HepG2 (cell line): ENCODE results near the gene BMERB1. TPM values are rescaled to one million over a fixed set of nuclear protein-coding genes. Genes with fewer than 3 reads are reported as not detected.

Source experiments
- ATAC-seq: fragments of 200-7000 bp; cut with Tn5 transposase; 3 replicates; pipeline ENCODE4 v1.9.1; 2020; ENCODE audit warnings: mild to moderate bottlenecking, moderate library complexity
- BruUV-seq: library from RNA; stranded (reverse); fragments of 400-500 nt; replicated peaks from 2 replicates; lab custom pipeline; 2021; lab: Mats Ljungman, UMichigan
- CTCF ChIA-PET: fragments of 300-600 bp; formaldehyde crosslinking; extraction: SDS; loops from one replicate; lab custom pipeline; 2021; ENCODE audit warnings: low total read pairs, inconsistent platforms, low intra/inter-chr PET ratio; lab: Yijun Ruan, JAX
- POLR2A ChIA-PET: fragments of 350-600 bp; sonication (Branson Sonifier 250); formaldehyde crosslinking; loops from one replicate; lab custom pipeline; 2020; ENCODE audit warnings: antibody characterized with exemption, inconsistent platforms; lab: Yijun Ruan, JAX
- DNase-seq: peaks from one replicate; pipeline ENCODE4 v3.0.0-alpha.2; 2015; ENCODE audit warnings: low spot score
- FAIRE-seq: peaks from 3 replicates; lab custom pipeline; 2011; peaks lifted over from hg19 to GRCh38; lab: Jason Lieb, UNC
- H2AFZ ChIP-seq: one replicate; pipeline ENCODE4 v1.6.1; 2011; ENCODE audit warnings: low read length, inconsistent platforms
- H3K27ac ChIP-seq: fragments of 300-600 bp; 3 replicates; pipeline ENCODE4 v1.8.0; 2011; ENCODE audit warnings: mixed run types, mild to moderate bottlenecking, mixed read lengths, low read length, inconsistent platforms; ENCODE audit not compliant: insufficient read depth; ENCODE audit errors: extremely low read length
- H3K27me3 ChIP-seq, 2 experiments: fragments of 200-600 bp in 1 of 2; 2 replicates in 1 of 2; 3 replicates in 1 of 2; pipeline versions ENCODE4 v1.6.0 to v1.8.0; 2011; ENCODE audit warnings: low read length in 2 of 2, mild to moderate bottlenecking in 2 of 2, moderate library complexity in 2 of 2, inconsistent platforms in 1 of 2; ENCODE audit not compliant: insufficient read depth in 2 of 2, control insufficient read depth in 1 of 2
- H3K36me3 ChIP-seq, 2 experiments: fragments of 200-600 bp in 1 of 2; replicated peaks in 1 of 2; 2 replicates in 1 of 2; 3 replicates in 1 of 2; pipeline versions ENCODE4 v1.5.1 to v1.8.0; 2011; ENCODE audit warnings: low read length in 2 of 2, inconsistent platforms in 1 of 2; ENCODE audit not compliant: insufficient read depth in 2 of 2, control insufficient read depth in 1 of 2
- H3K4me1 ChIP-seq: 2 replicates; pipeline ENCODE4 v1.5.1; 2012; ENCODE audit warnings: low read length, inconsistent platforms; ENCODE audit not compliant: insufficient read depth
- H3K4me2 ChIP-seq: 2 replicates; pipeline ENCODE4 v1.6.0; 2011; ENCODE audit warnings: low read depth, low read length, inconsistent platforms
- H3K4me3 ChIP-seq, 3 experiments: fragments of 200-600 bp in 1 of 3; sonication (generic), shearing (Covaris generic) in 1 of 3; replicated peaks in 1 of 3; 2 replicates each; pipeline ENCODE4 v1.5.1; 2011 to 2016; ENCODE audit warnings: low read length in 3 of 3, inconsistent platforms in 2 of 3, low read depth in 2 of 3, mild to moderate bottlenecking in 2 of 3, control low read depth in 1 of 3, mixed read lengths in 1 of 3; ENCODE audit not compliant: insufficient read depth in 1 of 3
- H3K79me2 ChIP-seq: one replicate; pipeline ENCODE4 v1.6.1; 2011; ENCODE audit warnings: low read length, inconsistent platforms; ENCODE audit not compliant: insufficient read depth
- H3K9ac ChIP-seq: 2 replicates; pipeline ENCODE4 v1.6.0; 2011; ENCODE audit warnings: mild to moderate bottlenecking, low read depth, low read length, inconsistent platforms; ENCODE audit not compliant: insufficient read depth
- H3K9me3 ChIP-seq: 2 replicates; pipeline ENCODE4 v1.5.1; 2012; ENCODE audit warnings: mild to moderate bottlenecking, low read length
- H4K20me1 ChIP-seq: 2 replicates; pipeline ENCODE4 v1.6.0; 2011; ENCODE audit warnings: inconsistent platforms, mild to moderate bottlenecking, low read length, moderate library complexity; ENCODE audit not compliant: insufficient read depth
- HCFC1 ChIP-seq: fragments of 150-350 bp; IDR thresholded peaks from 2 replicates; pipeline ENCODE4 v1.6.1; 2014; ENCODE audit warnings: low read depth, low read length
- KMT2A ChIP-seq: sonication (generic); formaldehyde crosslinking; IDR thresholded peaks from 2 replicates; pipeline ENCODE4 v1.4.0; 2020; ENCODE audit warnings: missing genetic modification reagents
- NBN ChIP-seq: fragments of 450-650 bp; conservative IDR thresholded peaks from 2 replicates; pipeline ENCODE4 v1.6.1; 2017
- PBX2 ChIP-seq: IDR thresholded peaks from 2 replicates; pipeline ENCODE4 v1.6.1; 2016; ENCODE audit warnings: control low read depth
- RAD51 ChIP-seq: fragments of 450-650 bp; IDR thresholded peaks from 2 replicates; pipeline ENCODE4 v1.6.1; 2016; ENCODE audit warnings: borderline replicate concordance
- RCOR2 ChIP-seq: IDR thresholded peaks from 2 replicates; pipeline ENCODE4 v1.6.1; 2016; ENCODE audit warnings: missing biosample characterization, missing genetic modification reagents
- RNF2 ChIP-seq: fragments of 450-650 bp; conservative IDR thresholded peaks from 2 replicates; pipeline ENCODE4 v1.6.1; 2016; ENCODE audit warnings: low read depth
- SNAPC4 ChIP-seq: sonication (generic); formaldehyde crosslinking; IDR thresholded peaks from 2 replicates; pipeline ENCODE4 v1.4.0; 2020; ENCODE audit warnings: mild to moderate bottlenecking, missing genetic modification reagents
- SP2 ChIP-seq: sonication (generic); formaldehyde crosslinking; IDR thresholded peaks from 2 replicates; pipeline ENCODE4 v1.5.1; 2020; ENCODE audit warnings: mild to moderate bottlenecking, missing genetic modification reagents
- SP4 ChIP-seq: sonication (generic); formaldehyde crosslinking; IDR thresholded peaks from 2 replicates; pipeline ENCODE4 v1.8.1; 2023; ENCODE audit warnings: mild to moderate bottlenecking, missing genetic modification reagents
- SRSF9 ChIP-seq: fragments of 200-400 bp; formaldehyde crosslinking; IDR thresholded peaks from 2 replicates; pipeline ENCODE4 v1.6.1; 2018; ENCODE audit warnings: borderline replicate concordance, mild to moderate bottlenecking, low read depth, low read length; ENCODE audit not compliant: insufficient read depth, poor library complexity, severe bottlenecking
- ZBTB33 ChIP-seq: sonication (generic); formaldehyde crosslinking; IDR thresholded peaks from 2 replicates; pipeline ENCODE4 v1.4.0; 2020; ENCODE audit warnings: missing genetic modification reagents
- ZMYM3 ChIP-seq: sonication (generic); formaldehyde crosslinking; IDR thresholded peaks from 2 replicates; pipeline ENCODE4 v1.5.1; 2020; ENCODE audit warnings: mild to moderate bottlenecking, missing genetic modification reagents
- ZNF207 ChIP-seq: fragments of 450-650 bp; IDR thresholded peaks from 2 replicates; pipeline ENCODE4 v1.6.1; 2016; ENCODE audit warnings: antibody characterized with exemption, borderline replicate concordance
- ZNF234 ChIP-seq: sonication (generic); formaldehyde crosslinking; conservative IDR thresholded peaks from 2 replicates; pipeline ENCODE4 v1.5.1; 2020; ENCODE audit warnings: mild to moderate bottlenecking, missing genetic modification reagents
- ZNF263 ChIP-seq: sonication (generic); formaldehyde crosslinking; IDR thresholded peaks from 2 replicates; pipeline ENCODE4 v1.4.0; 2020; ENCODE audit warnings: missing genetic modification reagents
- ZNF460 ChIP-seq: sonication (generic); formaldehyde crosslinking; IDR thresholded peaks from 2 replicates; pipeline ENCODE4 v1.5.1; 2020; ENCODE audit warnings: missing genetic modification reagents, mild to moderate bottlenecking, borderline replicate concordance
- ZNF629 ChIP-seq: sonication (generic); formaldehyde crosslinking; conservative IDR thresholded peaks from 2 replicates; pipeline ENCODE4 v1.5.0; 2020; ENCODE audit warnings: missing genetic modification reagents
- ZNF703 ChIP-seq: sonication (generic); formaldehyde crosslinking; IDR thresholded peaks from 2 replicates; pipeline ENCODE4 v1.5.1; 2020; ENCODE audit warnings: missing genetic modification reagents, mild to moderate bottlenecking, moderate library complexity, borderline replicate concordance
- ZNF790 ChIP-seq: sonication (generic); formaldehyde crosslinking; IDR thresholded peaks from 2 replicates; pipeline ENCODE4 v1.8.0; 2022; ENCODE audit warnings: missing genetic modification reagents, mild to moderate bottlenecking, borderline replicate concordance
- WGBS: methylation state at CpG from one replicate; pipeline ENCODE4 v1.1.6; 2017; ENCODE audit warnings: low lambda C conversion rate; 5-methylcytosine and 5-hydroxymethylcytosine counted together
- in situ Hi-C: cut with HindIII; loops from 2 replicates; pipeline ENCODE4 v1.10.0; 2017; ENCODE audit warnings: low pct_unique_long_range_greater_than_20kb; ENCODE audit not compliant: extremely low pct_ligation_motif_present
- intact Hi-C: fragments of 100-400 bp; cut with micrococcal nuclease; formaldehyde crosslinking; loops from one replicate; pipeline ENCODE4 v1.10.0; 2022; ENCODE audit not compliant: unreplicated experiment
- polyA plus RNA-seq, 8 experiments: library from polyadenylated mRNA; depleted of rRNA in 3 of 8; stranded (reverse) in 7 of 8; unstranded in 1 of 8; fragments of >200 nt; fragmentation: Illumina TruSeq in 4 of 8; extraction: Trizol in 4 of 8; gene quantifications; 2 replicates each; pipeline versions ENCODE4 v1.2.1 to v1.2.3, GENCODE V29; 2011 to 2016; ENCODE audit warnings: low read depth in 4 of 8, missing spikeins in 1 of 8, mixed read lengths in 1 of 8; ENCODE audit not compliant: insufficient read depth in 1 of 8
- total RNA-seq, 5 experiments: library from RNA; depleted of rRNA; stranded (reverse); fragments of >200 nt; fragmentation: Illumina TruSeq; extraction: Trizol; gene quantifications; 2 replicates each; pipeline ENCODE4 v1.2.3, GENCODE V29; 2016; ENCODE audit warnings: low read depth in 1 of 5

The BMERB1 gene
- total and polyA plus RNA-seq, 2 of the 13 experiments (the other 11 are each of a cell fraction or from before 2014, with no cell fraction given): 1.4 TPM

GRCh38 chr16:15617901-15618300 lies 183.5 kb downstream of the BMERB1 start:
- DNase-seq (no peak), ATAC-seq (no peak), FAIRE-seq (no peak)
- Histone ChIP-seq H3K4me2 (no peak overlapping the region), H3K4me3 (no peak overlapping the region), H2AFZ (no peak overlapping the region), H3K9me3 (no peaks in the 10 kb centered on the region), H3K4me1 (peaks cover 30% of the 10 kb centered on the region), H3K36me3 (peaks cover 43 to 75% of the 10 kb centered on the region in 2 experiments), H3K79me2 (no peaks in the 10 kb centered on the region), H3K9ac (no peak overlapping the region), H3K27me3 (no peaks in the 10 kb centered on the region), H4K20me1 (no peaks in the 10 kb centered on the region), H3K27ac (no peak overlapping the region)
- WGBS: 92% methylated on average over 4 of the region's 4 CpGs
- CTCF ChIA-PET: no interaction called here
- no TSS peak for BruUV-seq
- in situ Hi-C loops: no loop called here
- intact Hi-C loops: no loop called here
- POLR2A ChIA-PET: no interaction called here
- TF ChIP-seq SP4 (CRISPR knock-in tag) (0 out of 2 replicates have a peak, but pooled peaks have one; percentile 30), ZNF234 (no peak), ZNF629 (CRISPR knock-in tag) (peak; percentile 92), ZNF703 (no peak), ZNF790 (CRISPR knock-in tag) (0 out of 2 replicates have a peak, but pooled peaks have one; percentile 29), ZMYM3 (CRISPR knock-in tag) (peak; percentile 72), SP2 (no peak), HCFC1 (no peak), RAD51 (no peak), ZNF263 (no peak), SRSF9 (no peak), NBN (no peak), SNAPC4 (CRISPR knock-in tag) (no peak), RNF2 (no peak), PBX2 (CRISPR knock-in tag) (no peak), KMT2A (CRISPR knock-in tag) (no peak), ZNF460 (no peak), ZNF207 (no peak), RCOR2 (no peak), ZBTB33 (CRISPR knock-in tag) (0 out of 2 replicates have a peak, but pooled peaks have one; percentile 42)
